ENCODE measurements around the gene SCAPER. TPM values are rescaled to one million over a fixed set of nuclear protein-coding genes. Genes with fewer than 3 reads are reported as not detected.

SCAPER gene
- total and polyA plus RNA-seq, 4 donors: 3.3 to 18.0 (median 9.9) TPM

DNA sequence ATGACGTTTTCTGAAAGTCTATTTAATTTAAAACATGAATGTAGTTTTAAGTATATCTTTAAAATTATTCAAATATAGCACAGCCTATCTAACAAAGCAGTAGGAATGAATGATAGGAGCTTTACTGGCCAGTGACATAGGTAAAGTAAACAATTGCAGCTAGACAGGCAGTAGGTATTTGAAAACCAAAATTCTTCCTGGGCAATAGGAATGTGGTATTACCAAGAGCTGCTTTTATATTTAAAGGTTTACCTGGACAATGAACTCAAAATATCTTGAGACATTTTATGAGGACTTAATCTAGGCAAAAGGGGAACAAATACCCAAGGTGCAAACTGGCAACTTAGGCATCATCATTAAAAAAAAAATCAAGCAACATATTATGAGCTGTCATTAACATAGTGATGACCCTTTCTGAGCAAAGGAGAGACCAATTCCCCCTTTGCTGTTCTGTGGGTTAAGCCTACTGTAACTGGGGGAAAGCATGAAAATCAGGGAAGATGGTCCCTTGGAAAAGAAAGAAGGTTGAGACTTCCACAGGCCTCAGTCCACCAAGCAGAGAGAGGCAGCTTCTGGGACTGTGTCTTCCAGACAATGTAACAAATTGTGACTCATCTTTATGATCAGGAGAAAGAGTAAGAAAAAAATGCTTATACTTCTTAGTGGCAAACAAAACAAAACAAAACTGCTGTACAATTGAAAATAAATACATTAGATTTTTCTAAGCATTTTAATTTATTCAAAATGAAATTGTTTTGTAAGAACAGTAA, 555.7 kb downstream of the SCAPER start:
- Histone ChIP-seq H3K9ac (ENCODE audit: low read depth in 1 of 2, low read length in 2 of 2) (no peak overlapping the region), H3K9me3 (ENCODE audit: control insufficient read depth in 4 of 4, low read length in 3 of 4) (no peaks in the 10 kb centered on the region), H3K27ac (ENCODE audit: low read depth in 1 of 2, low read length in 2 of 2) (no peak overlapping the region), H3K36me3 (ENCODE audit: control insufficient read depth in 4 of 4, insufficient read depth in 3 of 4, low read depth in 1 of 4, low read length in 3 of 4) (peaks cover 0 to 2% (median 0%) of the 10 kb centered on the region in 4 donors), H3K4me3 (ENCODE audit: low read depth in 1 of 3, low read length in 3 of 3) (no peak overlapping the region), H3K27me3 (ENCODE audit: control insufficient read depth in 4 of 4, insufficient read depth in 4 of 4, low read length in 3 of 4) (peaks cover 0 to 13% (median 5%) of the 10 kb centered on the region in 4 donors), H3K4me1 (ENCODE audit: control insufficient read depth in 4 of 4, insufficient read depth in 4 of 4, low read length in 3 of 4) (peaks cover 5 to 14% (median 12%) of the 10 kb centered on the region in 4 donors)
- WGBS: 97% methylated on average over 1 of the region's 1 CpG
- no peak for TF ChIP-seq JUND (IDR thresholded peaks at IDR 0.05)
- TF ChIP-seq, protein P1, sequence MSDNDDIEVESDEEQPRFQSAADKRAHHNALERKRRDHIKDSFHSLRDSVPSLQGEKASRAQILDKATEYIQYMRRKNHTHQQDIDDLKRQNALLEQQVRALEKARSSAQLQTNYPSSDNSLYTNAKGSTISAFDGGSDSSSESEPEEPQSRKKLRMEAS (IDR thresholded peaks at IDR 0.05): no peak
- TF ChIP-seq SP1 (IDR thresholded peaks at IDR 0.05): no peak
- TF ChIP-seq TAF1 (conservative IDR thresholded peaks at IDR 0.05): no peak
- TF ChIP-seq EGR1 (IDR thresholded peaks at IDR 0.05; ENCODE audit: low read depth in 2 of 2): no peak
- no peak for TF ChIP-seq YY1 (IDR thresholded peaks at IDR 0.05)
- no peak for TF ChIP-seq FOXA1 (IDR thresholded peaks at IDR 0.05)
- TF ChIP-seq NR2F2 (IDR thresholded peaks at IDR 0.05): no peak
- no peak for TF ChIP-seq GABPA (IDR thresholded peaks at IDR 0.05 in 1 of 2, conservative IDR thresholded peaks at IDR 0.05 in 1 of 2)
- TF ChIP-seq FOXA2 (IDR thresholded peaks at IDR 0.05): no peak
- no peak for TF ChIP-seq HNF4G (IDR thresholded peaks at IDR 0.05)
- TF ChIP-seq RAD21 (IDR thresholded peaks at IDR 0.05): no peak
- TF ChIP-seq, protein P2, sequence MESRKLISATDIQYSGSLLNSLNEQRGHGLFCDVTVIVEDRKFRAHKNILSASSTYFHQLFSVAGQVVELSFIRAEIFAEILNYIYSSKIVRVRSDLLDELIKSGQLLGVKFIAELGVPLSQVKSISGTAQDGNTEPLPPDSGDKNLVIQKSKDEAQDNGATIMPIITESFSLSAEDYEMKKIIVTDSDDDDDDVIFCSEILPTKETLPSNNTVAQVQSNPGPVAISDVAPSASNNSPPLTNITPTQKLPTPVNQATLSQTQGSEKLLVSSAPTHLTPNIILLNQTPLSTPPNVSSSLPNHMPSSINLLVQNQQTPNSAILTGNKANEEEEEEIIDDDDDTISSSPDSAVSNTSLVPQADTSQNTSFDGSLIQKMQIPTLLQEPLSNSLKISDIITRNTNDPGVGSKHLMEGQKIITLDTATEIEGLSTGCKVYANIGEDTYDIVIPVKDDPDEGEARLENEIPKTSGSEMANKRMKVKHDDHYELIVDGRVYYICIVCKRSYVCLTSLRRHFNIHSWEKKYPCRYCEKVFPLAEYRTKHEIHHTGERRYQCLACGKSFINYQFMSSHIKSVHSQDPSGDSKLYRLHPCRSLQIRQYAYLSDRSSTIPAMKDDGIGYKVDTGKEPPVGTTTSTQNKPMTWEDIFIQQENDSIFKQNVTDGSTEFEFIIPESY (IDR thresholded peaks at IDR 0.05): no peak
- TF ChIP-seq, protein P3, sequence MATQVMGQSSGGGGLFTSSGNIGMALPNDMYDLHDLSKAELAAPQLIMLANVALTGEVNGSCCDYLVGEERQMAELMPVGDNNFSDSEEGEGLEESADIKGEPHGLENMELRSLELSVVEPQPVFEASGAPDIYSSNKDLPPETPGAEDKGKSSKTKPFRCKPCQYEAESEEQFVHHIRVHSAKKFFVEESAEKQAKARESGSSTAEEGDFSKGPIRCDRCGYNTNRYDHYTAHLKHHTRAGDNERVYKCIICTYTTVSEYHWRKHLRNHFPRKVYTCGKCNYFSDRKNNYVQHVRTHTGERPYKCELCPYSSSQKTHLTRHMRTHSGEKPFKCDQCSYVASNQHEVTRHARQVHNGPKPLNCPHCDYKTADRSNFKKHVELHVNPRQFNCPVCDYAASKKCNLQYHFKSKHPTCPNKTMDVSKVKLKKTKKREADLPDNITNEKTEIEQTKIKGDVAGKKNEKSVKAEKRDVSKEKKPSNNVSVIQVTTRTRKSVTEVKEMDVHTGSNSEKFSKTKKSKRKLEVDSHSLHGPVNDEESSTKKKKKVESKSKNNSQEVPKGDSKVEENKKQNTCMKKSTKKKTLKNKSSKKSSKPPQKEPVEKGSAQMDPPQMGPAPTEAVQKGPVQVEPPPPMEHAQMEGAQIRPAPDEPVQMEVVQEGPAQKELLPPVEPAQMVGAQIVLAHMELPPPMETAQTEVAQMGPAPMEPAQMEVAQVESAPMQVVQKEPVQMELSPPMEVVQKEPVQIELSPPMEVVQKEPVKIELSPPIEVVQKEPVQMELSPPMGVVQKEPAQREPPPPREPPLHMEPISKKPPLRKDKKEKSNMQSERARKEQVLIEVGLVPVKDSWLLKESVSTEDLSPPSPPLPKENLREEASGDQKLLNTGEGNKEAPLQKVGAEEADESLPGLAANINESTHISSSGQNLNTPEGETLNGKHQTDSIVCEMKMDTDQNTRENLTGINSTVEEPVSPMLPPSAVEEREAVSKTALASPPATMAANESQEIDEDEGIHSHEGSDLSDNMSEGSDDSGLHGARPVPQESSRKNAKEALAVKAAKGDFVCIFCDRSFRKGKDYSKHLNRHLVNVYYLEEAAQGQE (IDR thresholded peaks at IDR 0.05): no peak
- no peak for TF ChIP-seq HNF4A (conservative IDR thresholded peaks at IDR 0.05)
- TF ChIP-seq, protein P4, sequence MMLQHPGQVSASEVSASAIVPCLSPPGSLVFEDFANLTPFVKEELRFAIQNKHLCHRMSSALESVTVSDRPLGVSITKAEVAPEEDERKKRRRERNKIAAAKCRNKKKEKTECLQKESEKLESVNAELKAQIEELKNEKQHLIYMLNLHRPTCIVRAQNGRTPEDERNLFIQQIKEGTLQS (IDR thresholded peaks at IDR 0.05): no peak
- TF ChIP-seq, protein P5, sequence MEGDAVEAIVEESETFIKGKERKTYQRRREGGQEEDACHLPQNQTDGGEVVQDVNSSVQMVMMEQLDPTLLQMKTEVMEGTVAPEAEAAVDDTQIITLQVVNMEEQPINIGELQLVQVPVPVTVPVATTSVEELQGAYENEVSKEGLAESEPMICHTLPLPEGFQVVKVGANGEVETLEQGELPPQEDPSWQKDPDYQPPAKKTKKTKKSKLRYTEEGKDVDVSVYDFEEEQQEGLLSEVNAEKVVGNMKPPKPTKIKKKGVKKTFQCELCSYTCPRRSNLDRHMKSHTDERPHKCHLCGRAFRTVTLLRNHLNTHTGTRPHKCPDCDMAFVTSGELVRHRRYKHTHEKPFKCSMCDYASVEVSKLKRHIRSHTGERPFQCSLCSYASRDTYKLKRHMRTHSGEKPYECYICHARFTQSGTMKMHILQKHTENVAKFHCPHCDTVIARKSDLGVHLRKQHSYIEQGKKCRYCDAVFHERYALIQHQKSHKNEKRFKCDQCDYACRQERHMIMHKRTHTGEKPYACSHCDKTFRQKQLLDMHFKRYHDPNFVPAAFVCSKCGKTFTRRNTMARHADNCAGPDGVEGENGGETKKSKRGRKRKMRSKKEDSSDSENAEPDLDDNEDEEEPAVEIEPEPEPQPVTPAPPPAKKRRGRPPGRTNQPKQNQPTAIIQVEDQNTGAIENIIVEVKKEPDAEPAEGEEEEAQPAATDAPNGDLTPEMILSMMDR (IDR thresholded peaks at IDR 0.05; ENCODE audit: low read depth, low read length, missing input control): no peak
- TF ChIP-seq RXRA (IDR thresholded peaks at IDR 0.05): no peak
- DNase-seq (ENCODE audit: low spot score): no peak
